Adrenal gland (tissue), 5 donors: ENCODE data around the gene SNX9.
"Not testable (repeated sequence)": the region's sequence is repeated elsewhere in the genome, so short reads cannot be mapped to it uniquely, and the experiment has no call there.

Experiments
- POLR2A ChIP-seq, 2 donors: fragments of 450-650 bp; IDR thresholded peaks; one replicate each; pipeline ENCODE4 v1.6.1; 2017; ENCODE audit warnings: antibody characterized with exemption in 2 of 2, mild to moderate bottlenecking in 2 of 2, moderate library complexity in 1 of 2
- TF ChIP-seq, protein P1 (sequence below), 6 experiments: fragments of 450-650 bp in 4 of 6; fragments of 200-600 bp in 2 of 6; sonication (generic) in 1 of 6; IDR thresholded peaks; 1 replicate in 5 of 6; 2 replicates in 1 of 6; pipeline versions ENCODE4 v1.5.1 to v1.8.0; 2016 to 2021; ENCODE audit warnings: antibody characterized with exemption in 6 of 6, mild to moderate bottlenecking in 2 of 6, moderate library complexity in 1 of 6
- donor health status: DM: no; HTN: no; CAD: no.

- TF ChIP-seq, protein P1, sequence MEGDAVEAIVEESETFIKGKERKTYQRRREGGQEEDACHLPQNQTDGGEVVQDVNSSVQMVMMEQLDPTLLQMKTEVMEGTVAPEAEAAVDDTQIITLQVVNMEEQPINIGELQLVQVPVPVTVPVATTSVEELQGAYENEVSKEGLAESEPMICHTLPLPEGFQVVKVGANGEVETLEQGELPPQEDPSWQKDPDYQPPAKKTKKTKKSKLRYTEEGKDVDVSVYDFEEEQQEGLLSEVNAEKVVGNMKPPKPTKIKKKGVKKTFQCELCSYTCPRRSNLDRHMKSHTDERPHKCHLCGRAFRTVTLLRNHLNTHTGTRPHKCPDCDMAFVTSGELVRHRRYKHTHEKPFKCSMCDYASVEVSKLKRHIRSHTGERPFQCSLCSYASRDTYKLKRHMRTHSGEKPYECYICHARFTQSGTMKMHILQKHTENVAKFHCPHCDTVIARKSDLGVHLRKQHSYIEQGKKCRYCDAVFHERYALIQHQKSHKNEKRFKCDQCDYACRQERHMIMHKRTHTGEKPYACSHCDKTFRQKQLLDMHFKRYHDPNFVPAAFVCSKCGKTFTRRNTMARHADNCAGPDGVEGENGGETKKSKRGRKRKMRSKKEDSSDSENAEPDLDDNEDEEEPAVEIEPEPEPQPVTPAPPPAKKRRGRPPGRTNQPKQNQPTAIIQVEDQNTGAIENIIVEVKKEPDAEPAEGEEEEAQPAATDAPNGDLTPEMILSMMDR (IDR thresholded peaks at IDR 0.05): not testable (repeated sequence)
- not testable (repeated sequence) for TF ChIP-seq POLR2A (IDR thresholded peaks at IDR 0.05)
Observed at GRCh38 chr6:157900262-157900661, 77.2 kb downstream of the SNX9 start.
